CD4-positive, alpha-beta T cell treated with Interleukin-17A for 1 hour (primary cell): ENCODE data around the gene TRIB2.

Experiments used
- DNase-seq: peaks from one replicate; pipeline ENCODE4 v3.0.0-alpha.2; 2020

TRIB2 gene

DNA sequence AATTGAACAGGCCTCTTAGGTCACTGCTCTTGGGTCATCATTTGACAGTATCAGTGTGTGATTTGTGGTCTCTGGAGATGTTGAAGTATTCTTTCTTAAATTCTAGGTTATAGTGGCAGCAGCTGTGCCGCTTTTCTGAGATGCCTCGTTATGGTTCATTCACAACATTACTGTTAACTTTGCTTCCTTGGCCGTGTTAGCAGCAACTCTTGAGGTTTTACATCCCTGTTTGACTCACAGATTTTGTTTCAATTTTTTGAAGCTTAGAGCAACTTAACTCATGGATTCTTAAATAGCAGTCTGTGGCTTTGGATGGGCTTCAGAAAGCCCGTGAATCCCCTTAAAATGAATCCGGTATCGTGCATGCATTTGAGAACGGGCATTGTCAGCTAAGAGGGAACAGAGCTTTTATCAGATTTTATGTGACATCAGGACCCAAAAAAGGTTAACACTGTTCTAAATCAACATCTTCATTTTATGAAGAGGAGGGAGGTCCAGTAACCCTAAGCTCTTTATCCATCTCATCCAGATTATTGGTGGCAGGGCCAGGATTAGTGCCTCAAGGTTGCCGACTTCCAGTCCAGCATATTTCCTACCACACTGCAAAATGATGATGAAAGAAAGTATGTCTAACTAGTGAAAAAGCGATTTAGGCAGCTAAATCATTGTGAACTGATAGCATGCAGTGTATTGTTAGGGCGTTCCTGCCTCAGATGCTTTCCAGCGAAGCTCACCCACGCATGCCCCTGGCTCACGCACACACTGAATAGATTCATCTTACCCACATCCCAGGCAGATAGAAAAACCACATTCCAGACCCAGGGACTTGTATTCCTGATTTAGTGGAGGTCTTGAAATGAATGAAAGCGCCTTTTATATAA, 5.1 kb downstream of the TRIB2 start:
- DNase-seq, result no peak

DNA sequence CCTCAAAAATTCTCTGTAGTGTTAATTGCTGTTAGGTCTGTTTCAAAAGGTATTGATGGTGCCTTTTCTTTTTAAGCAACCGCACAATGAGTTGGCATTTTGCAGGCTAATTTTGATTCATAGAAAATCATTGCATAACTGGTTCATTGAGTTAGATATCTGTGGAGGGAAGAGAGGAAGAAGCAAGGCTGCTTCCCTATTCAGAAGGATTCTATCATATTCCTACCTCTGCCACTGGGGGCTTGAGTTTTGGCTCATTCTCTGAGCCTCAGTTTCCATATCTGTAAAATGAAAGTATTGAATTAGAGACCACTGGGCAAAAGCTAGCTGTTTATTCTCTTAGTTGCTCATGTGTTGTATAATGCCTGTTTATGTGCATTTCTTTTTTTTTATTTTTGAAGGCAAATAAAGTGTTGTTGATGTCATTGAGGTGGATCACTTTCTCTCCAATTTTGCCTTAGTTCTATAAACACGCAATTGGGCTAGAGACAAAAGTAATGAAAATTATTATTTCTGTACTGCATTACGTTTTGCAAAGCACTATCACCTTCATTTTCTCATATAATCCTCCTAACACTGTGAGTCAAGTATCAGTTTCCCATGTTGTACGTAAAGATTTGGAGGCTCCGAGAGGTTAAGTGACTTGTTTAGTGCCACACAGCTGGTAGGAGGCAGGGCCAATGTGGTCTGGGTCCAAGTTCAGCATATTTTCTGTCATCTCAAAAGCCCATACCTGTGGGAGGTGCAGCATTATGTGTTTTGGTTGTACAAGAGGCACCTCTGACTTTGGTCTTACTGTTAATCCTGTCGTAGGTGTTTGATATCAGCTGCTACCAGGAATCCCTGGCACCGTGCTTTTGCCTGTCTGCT, 5.9 kb downstream of the TRIB2 start:
- DNase-seq, result no peak

DNA sequence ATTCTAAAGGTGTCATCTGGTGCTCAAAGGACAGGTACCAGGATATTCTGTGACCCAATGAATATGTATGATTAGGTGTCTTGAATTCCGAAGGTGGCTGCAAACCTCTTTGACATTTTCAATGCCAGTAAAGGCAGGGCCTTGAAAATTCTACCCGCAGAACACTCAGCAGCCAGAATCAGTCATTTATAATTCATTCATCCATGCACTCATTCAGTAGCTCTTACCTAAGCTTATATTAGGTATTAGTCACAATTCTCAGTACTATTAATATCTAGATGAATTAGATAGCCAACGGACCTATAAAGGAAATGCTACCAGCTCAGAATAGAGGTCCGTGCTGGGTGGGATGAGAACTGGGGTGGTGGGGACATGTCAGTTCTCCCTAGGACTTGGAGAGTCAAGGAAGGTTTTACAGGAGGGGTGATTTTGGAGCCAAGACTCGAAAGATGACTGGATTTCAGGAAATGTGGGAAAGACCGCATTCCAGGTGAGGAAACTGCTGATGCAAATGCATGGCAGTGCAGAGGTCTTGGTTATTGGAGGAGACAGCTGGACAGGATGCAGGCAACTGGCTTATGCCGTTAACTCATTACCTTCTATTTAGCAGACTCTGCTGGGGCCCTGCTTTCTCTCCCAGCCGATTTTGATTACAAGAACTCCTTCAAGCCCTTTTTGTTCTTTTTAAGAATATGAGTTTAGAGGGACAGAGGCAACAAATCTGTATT, 7.2 kb downstream of the TRIB2 start:
- no peak for DNase-seq

- no peak for DNase-seq
Observed at GRCh38 chr2:12725233-12726187, 8.8 kb downstream of the TRIB2 start.

GRCh38 chr2:12726271-12726670, 9.5 kb downstream of the TRIB2 start:
- DNase-seq, result no peak

DNA sequence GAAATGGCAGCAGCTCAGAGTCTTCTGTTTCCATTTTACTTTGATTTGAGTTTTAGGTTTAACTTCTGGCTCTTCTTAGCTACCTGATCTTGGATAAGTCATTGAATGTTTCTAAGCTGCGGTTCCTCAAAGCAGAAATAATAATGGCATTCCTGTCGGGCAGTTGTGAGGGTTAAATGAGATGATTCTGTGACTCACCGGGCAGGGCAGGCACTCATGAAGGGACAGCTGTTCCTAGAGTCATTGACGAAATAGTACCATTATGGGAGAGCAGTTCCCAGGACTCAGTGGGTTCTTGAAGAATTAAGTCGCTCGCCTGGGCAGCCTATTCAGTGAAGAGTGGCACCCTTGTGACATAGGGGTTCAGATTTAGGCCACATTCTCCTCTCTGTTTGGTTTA, 10.3 kb downstream of the TRIB2 start:
- DNase-seq, result no peak

GRCh38 chr2:12727641-12728040, 10.9 kb downstream of the TRIB2 start:
- DNase-seq, result no peak

DNA sequence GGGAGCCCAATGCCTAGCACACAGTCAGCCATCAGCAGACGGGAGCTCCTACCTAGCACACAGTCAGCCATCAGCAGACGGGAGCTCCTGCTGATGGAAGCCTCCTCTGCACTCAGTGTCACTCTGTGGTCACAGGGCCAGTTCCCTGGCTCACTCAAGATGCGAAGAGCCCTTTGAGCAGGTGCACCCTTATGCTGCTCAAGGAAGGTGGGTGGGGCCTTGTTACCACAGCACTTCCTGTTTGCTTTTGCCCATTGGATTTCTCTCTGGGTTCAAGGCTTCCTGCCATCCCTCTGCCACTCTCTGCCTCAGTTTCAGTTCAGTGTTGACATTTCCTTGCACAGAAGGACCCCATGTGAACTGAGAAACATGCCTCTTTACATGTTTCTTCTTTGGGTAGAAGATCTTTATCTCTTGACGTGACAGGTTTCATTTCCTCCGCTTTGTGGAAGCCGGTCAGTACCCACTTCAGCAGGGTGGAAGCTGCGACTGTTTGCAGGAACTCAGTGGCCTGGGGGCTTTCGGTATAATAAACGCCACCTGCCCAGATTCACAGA, 11.6 kb downstream of the TRIB2 start:
- DNase-seq, result peak; percentile 74

GRCh38 chr2:12730265-12730664, 13.5 kb downstream of the TRIB2 start:
- no peak for DNase-seq

DNA sequence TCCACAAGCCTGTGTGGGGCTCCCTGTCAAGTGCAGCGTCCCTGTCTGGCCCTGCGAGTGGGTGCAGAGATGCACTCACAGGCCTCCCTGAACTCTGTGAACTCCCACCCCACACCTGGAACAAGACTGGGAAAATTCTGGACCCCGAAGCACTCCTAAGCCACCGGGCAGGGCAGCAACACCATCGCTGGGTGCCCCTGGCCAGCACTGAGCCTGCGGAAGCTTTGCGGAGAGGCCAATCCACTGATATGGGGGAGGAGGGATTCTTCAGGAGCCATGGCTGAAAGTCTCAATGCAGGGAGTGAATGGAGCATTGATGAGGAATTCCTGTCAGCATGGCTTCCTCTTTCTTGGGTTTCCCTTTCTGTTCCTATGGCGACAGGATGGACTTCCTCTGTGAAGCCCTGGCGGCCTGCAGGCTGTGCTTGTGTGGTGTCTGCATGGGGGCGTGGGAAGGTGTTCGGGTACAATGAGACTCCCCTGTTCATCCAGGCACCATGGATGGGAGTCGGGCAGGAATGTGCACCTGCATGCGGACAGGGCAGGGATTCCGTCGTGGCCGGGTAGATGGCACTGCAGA, 15.1 kb downstream of the TRIB2 start:
- no peak for DNase-seq

- DNase-seq, result no peak
Observed at GRCh38 chr2:12732651-12733050, 15.9 kb downstream of the TRIB2 start.

DNA sequence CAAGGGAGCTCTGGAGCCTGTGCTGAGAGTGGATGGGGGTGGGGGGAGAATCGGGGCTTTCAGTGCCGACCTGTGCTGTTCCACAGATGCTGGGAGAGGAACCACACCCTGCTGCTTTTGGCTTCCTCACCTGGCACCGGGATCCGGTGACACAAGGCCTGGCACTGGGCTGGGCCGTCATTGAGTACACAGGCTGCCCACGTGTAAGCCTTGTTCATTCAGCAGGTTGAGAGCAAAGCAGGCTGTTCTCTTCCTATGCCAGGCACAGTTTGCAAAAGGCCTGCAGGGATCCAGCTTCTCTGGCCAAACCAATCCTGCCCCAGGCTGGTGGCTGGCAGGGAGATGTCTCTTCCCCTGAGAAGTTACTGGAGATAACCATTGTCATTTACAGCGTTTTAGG, 17.1 kb downstream of the TRIB2 start:
- no peak for DNase-seq

- no peak for DNase-seq
Observed at GRCh38 chr2:12734914-12735654, 18.3 kb downstream of the TRIB2 start.

- DNase-seq, result no peak
Observed at GRCh38 chr2:12737297-12737696, 20.6 kb downstream of the TRIB2 start.

DNA sequence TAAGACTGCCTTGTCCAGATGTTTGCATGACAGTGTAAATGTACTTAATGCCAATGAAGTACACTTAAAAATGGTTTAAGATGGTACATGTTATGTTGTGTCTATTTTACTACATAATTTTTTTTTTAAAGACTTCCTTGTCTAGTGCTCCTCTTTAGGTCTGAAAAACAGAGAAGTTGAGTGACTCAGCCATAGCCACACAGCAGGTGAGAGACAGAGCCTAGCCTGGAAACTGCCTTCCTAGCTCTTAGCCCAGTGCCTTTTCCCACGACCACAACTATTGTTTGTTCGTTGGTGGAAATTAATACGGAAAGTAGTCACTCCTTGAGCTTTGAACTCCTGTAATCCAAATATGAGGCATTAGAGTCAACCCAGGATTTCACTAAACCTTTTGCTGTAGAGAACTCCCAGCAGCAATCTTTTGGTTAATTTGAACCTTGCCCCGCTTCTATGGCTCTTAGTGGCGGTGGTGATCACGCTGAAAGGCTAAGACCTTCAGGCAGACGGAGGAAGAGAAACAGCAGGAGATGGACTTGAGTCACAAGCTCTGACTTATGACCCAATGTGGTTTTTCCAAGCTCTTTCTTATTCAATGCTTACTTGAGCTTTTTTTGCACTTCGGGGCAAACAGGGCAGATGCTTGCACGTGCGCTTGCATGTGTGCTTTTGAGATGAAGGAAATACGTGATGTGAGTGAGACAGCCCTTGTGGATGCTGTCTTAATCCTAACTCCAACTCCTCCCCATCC, 21.2 kb downstream of the TRIB2 start:
- DNase-seq, result no peak

- DNase-seq, result no peak
Observed at GRCh38 chr2:12739721-12740254, 23.1 kb downstream of the TRIB2 start.

- no peak for DNase-seq
Observed at GRCh38 chr2:12741380-12741779, 24.6 kb downstream of the TRIB2 start.

DNA sequence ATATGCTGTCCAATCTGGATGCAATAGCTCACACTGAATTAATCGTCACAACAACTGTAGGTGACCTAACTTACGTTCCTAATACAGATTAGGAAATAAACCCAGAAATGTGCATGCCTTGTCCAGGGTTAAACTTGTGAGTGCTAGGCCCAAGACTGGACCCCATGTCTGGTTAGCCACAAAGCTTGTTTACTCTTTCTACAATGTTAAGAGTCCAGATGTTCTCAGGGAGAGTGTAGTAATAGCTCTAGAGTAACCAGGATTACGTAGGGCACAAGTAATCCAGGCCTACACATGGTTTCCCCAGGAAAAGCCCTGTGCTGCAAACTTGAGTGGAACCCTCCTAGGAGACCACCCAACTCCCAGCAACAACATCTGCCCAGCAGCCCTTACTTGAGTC, 26.2 kb downstream of the TRIB2 start:
- DNase-seq, result no peak

DNA sequence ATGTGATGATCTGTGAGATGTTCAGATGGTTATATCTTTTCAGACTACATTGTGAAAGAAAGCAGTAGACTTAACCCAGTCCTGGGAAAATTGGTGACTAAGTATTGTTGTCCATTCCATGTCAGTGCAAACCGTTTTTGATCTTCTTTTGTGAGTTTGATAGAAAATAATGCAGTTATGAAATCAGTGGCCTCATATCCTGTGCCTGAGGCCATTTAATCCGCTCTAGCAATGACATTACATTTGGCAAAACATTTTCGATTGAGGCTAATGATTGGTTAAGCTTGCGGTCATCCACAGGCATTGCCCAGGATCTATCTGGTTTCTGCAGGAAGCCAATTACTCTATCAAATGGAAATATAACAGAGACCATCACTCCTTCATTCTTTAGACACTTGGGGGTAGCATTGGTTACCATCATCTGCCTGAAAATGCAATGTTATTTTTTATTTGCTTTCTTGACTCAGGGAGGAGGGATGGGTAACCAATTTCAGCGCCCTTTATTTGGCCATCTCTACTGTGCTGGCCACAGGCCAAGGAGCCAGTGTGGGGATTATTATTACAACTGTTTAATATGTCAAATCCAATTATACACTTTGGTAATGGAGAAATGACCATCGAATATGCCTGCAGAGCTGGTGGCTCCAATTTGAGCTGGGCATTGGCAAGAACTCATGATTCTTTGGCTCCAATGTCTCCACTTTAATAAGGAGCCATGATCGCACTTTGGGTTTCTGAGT, 33.6 kb downstream of the TRIB2 start:
- no peak for DNase-seq
